Loucy (cell line): Measurements from ENCODE around the gene CPXCR1.

Source experiments
- EZH2phosphoT487 ChIP-seq: fragments of 200-600 bp; IDR thresholded peaks from 2 replicates; pipeline ENCODE4 v1.6.1; 2018; ENCODE audit warnings: antibody characterized with exemption, mild to moderate bottlenecking, moderate library complexity, borderline replicate concordance
- TF ChIP-seq, protein P1 (sequence below): fragments of 200-600 bp; sonication (generic); conservative IDR thresholded peaks from 2 replicates; pipeline ENCODE4 v1.5.1; 2014; ENCODE audit warnings: mild to moderate bottlenecking, antibody characterized with exemption, low read length

DNA sequence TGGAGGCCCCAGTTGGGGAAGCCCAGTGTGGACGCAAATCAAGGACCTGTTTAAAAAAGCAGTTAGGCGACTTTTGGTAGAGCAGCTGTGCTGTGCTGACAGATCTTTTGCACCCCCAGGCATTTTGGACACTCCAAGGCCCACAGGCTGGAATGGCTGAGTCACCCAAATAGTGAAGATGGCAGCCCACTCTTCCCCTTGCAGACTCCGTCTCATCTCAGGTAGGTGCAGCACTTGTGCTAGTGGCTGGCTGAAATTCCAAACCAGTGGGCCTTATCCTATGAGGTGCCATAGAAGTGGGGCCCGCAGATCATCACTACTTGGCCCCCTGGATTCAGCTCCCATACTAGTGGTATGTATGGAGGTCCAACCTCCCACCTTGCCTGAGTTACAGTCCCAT, 42.8 kb downstream of the CPXCR1 start:
- TF ChIP-seq, protein P1, sequence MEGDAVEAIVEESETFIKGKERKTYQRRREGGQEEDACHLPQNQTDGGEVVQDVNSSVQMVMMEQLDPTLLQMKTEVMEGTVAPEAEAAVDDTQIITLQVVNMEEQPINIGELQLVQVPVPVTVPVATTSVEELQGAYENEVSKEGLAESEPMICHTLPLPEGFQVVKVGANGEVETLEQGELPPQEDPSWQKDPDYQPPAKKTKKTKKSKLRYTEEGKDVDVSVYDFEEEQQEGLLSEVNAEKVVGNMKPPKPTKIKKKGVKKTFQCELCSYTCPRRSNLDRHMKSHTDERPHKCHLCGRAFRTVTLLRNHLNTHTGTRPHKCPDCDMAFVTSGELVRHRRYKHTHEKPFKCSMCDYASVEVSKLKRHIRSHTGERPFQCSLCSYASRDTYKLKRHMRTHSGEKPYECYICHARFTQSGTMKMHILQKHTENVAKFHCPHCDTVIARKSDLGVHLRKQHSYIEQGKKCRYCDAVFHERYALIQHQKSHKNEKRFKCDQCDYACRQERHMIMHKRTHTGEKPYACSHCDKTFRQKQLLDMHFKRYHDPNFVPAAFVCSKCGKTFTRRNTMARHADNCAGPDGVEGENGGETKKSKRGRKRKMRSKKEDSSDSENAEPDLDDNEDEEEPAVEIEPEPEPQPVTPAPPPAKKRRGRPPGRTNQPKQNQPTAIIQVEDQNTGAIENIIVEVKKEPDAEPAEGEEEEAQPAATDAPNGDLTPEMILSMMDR: no peak
- TF ChIP-seq EZH2phosphoT487: no peak
